ENCODE results near the gene PCBP3. TPM values are rescaled to one million over a fixed set of nuclear protein-coding genes. Genes with fewer than 3 reads are reported as not detected.

Gene PCBP3
- total and polyA plus RNA-seq, 10 of the 15 experiments (the other 5 are each of a cell fraction or from before 2014, with no cell fraction given): 0.09 to 1.3 (median 0.46) TPM; not detected in 3

DNA sequence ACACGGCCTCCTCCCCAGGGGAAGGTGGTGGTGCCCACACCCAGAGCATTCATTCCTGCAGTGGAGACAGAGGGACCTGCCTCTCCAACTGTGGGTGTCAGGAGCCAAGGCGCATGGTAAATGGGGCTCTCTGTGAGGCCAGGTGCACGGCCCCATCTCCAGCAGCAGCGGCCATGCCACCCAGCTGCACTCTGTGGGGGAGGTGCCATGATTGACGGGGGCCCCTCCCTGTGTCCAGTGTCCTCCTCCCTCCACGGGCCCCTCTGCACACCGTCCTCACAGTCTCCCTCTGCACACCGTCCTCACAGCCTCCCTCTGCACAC is 254.5 kb downstream of the PCBP3 start:
- no TSS peak for BruUV-seq (replicated peaks)
- FAIRE-seq (no peak), DNase-seq (ENCODE audit: low read depth, low spot score) (no peak), ATAC-seq (no peak)
- no peak overlapping the region for H2AFZ ChIP-seq (ENCODE audit: control insufficient read depth, low read depth, low read length)
- no peaks in the 10 kb centered on the region for H3K9me3 ChIP-seq (replicated peaks; ENCODE audit: control insufficient read depth, insufficient read depth, low read length)
- SMC1A ChIA-PET (ENCODE audit: uncharacterized antibody, unreplicated experiment): no interaction called here
- H3K79me2 ChIP-seq (ENCODE audit: control insufficient read depth, insufficient read depth, low read length): no peaks in the 10 kb centered on the region
- 35% methylated on average over 6 of the region's 8 CpGs for WGBS (ENCODE audit: insufficient coverage, insufficient replicate concordance, low lambda C conversion rate, missing lambda C conversion rate)
- H3K9ac ChIP-seq (ENCODE audit: control insufficient read depth, insufficient read depth, low read length): no peak overlapping the region
- CTCF ChIA-PET: no interaction called here
- no peak overlapping the region for H3K4me2 ChIP-seq (ENCODE audit: control insufficient read depth, insufficient read depth)
- no peak for TF ChIP-seq SIN3A (IDR thresholded peaks at IDR 0.05; ENCODE audit: low read depth, low read length)
- no peak for TF ChIP-seq HCFC1 (IDR thresholded peaks at IDR 0.05; ENCODE audit: low read length)
- no peak for TF ChIP-seq NFIC (IDR thresholded peaks at IDR 0.05; ENCODE audit: low read depth, low read length)
- TF ChIP-seq ZNF24 (IDR thresholded peaks at IDR 0.05): no peak
- TF ChIP-seq, protein P1, sequence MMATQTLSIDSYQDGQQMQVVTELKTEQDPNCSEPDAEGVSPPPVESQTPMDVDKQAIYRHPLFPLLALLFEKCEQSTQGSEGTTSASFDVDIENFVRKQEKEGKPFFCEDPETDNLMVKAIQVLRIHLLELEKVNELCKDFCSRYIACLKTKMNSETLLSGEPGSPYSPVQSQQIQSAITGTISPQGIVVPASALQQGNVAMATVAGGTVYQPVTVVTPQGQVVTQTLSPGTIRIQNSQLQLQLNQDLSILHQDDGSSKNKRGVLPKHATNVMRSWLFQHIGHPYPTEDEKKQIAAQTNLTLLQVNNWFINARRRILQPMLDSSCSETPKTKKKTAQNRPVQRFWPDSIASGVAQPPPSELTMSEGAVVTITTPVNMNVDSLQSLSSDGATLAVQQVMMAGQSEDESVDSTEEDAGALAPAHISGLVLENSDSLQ (IDR thresholded peaks at IDR 0.05): no peak
- no peak for TF ChIP-seq NR2F1 (conservative IDR thresholded peaks at IDR 0.05)
- no peaks in the 10 kb centered on the region for H4K20me1 ChIP-seq (ENCODE audit: control insufficient read depth, insufficient read depth)
- no peaks in the 10 kb centered on the region for H3K36me3 ChIP-seq (ENCODE audit: control insufficient read depth in 2 of 2, insufficient read depth in 2 of 2, low read length in 1 of 2)
- in situ Hi-C loops (cut with MboI) (no loop called here), intact Hi-C loops (cut with micrococcal nuclease; ENCODE audit: unreplicated experiment) (no loop called here)
- no peaks in the 10 kb centered on the region for H3K27me3 ChIP-seq (replicated peaks in 1 of 2; ENCODE audit: control insufficient read depth in 2 of 2, insufficient read depth in 2 of 2, low read length in 1 of 2)
- RAD21 ChIA-PET (ENCODE audit: unreplicated experiment): no interaction called here
- no peak overlapping the region for H3K4me3 ChIP-seq
- no peaks in the 10 kb centered on the region for H3K4me1 ChIP-seq (ENCODE audit: control insufficient read depth, insufficient read depth, low read length)
- no peak overlapping the region for H3K27ac ChIP-seq (ENCODE audit: control insufficient read depth, insufficient read depth)
- POLR2A ChIA-PET: no interaction called here

DNA sequence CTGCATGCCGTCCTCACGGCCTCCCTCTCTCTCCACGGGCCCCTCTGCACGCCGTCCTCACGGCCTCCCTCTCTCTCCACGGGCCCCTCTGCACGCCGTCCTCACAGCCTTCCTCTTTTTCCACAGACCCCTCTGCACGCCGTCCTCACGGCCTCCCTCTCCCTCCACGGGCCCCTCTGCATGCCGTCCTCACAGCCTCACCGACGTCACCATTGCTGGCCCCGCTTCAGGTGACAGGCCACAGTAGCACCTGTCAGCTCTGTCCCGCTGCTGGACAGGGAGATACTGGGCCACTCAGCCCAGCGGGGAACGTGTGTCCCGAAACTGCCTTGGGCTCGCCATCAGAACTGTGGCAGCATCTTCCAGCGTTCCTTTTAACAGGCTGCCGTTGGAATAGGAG is 255.3 kb downstream of the PCBP3 start:
- ChIA-PET RAD21 (ENCODE audit: unreplicated experiment) (no interaction called here), SMC1A (ENCODE audit: uncharacterized antibody, unreplicated experiment) (no interaction called here), POLR2A (no interaction called here), CTCF (no interaction called here)
- Histone ChIP-seq H3K4me3 (no peak overlapping the region), H3K36me3 (ENCODE audit: control insufficient read depth in 2 of 2, insufficient read depth in 2 of 2, low read length in 1 of 2) (no peaks in the 10 kb centered on the region), H3K27me3 (replicated peaks in 1 of 2; ENCODE audit: control insufficient read depth in 2 of 2, insufficient read depth in 2 of 2, low read length in 1 of 2) (no peaks in the 10 kb centered on the region), H3K9me3 (replicated peaks; ENCODE audit: control insufficient read depth, insufficient read depth, low read length) (no peaks in the 10 kb centered on the region), H3K27ac (ENCODE audit: control insufficient read depth, insufficient read depth) (no peak overlapping the region), H3K79me2 (ENCODE audit: control insufficient read depth, insufficient read depth, low read length) (no peaks in the 10 kb centered on the region), H3K9ac (ENCODE audit: control insufficient read depth, insufficient read depth, low read length) (no peak overlapping the region), H3K4me2 (ENCODE audit: control insufficient read depth, insufficient read depth) (no peak overlapping the region), H4K20me1 (ENCODE audit: control insufficient read depth, insufficient read depth) (no peaks in the 10 kb centered on the region), H2AFZ (ENCODE audit: control insufficient read depth, low read depth, low read length) (no peak overlapping the region), H3K4me1 (ENCODE audit: control insufficient read depth, insufficient read depth, low read length) (no peaks in the 10 kb centered on the region)
- BruUV-seq (replicated peaks): no TSS peak
- WGBS (ENCODE audit: insufficient coverage, insufficient replicate concordance, low lambda C conversion rate, missing lambda C conversion rate): 62% methylated on average over 23 of the region's 24 CpGs
- intact Hi-C loops (cut with micrococcal nuclease; ENCODE audit: unreplicated experiment) (no loop called here), in situ Hi-C loops (cut with MboI) (no loop called here)
- no peak for DNase-seq (ENCODE audit: low read depth, low spot score)
- ATAC-seq: no peak
- FAIRE-seq: no peak
- TF ChIP-seq NRF1 (conservative IDR thresholded peaks at IDR 0.05; ENCODE audit: low read depth, low read length) (no peak), CHD2 (IDR thresholded peaks at IDR 0.05; ENCODE audit: borderline replicate concordance, low read depth, low read length) (no peak), CREB1 (IDR thresholded peaks at IDR 0.05; ENCODE audit: low read depth) (no peak), FOXM1 (IDR thresholded peaks at IDR 0.05; ENCODE audit: low read depth, low read length) (no peak)
- TF ChIP-seq, protein P2, sequence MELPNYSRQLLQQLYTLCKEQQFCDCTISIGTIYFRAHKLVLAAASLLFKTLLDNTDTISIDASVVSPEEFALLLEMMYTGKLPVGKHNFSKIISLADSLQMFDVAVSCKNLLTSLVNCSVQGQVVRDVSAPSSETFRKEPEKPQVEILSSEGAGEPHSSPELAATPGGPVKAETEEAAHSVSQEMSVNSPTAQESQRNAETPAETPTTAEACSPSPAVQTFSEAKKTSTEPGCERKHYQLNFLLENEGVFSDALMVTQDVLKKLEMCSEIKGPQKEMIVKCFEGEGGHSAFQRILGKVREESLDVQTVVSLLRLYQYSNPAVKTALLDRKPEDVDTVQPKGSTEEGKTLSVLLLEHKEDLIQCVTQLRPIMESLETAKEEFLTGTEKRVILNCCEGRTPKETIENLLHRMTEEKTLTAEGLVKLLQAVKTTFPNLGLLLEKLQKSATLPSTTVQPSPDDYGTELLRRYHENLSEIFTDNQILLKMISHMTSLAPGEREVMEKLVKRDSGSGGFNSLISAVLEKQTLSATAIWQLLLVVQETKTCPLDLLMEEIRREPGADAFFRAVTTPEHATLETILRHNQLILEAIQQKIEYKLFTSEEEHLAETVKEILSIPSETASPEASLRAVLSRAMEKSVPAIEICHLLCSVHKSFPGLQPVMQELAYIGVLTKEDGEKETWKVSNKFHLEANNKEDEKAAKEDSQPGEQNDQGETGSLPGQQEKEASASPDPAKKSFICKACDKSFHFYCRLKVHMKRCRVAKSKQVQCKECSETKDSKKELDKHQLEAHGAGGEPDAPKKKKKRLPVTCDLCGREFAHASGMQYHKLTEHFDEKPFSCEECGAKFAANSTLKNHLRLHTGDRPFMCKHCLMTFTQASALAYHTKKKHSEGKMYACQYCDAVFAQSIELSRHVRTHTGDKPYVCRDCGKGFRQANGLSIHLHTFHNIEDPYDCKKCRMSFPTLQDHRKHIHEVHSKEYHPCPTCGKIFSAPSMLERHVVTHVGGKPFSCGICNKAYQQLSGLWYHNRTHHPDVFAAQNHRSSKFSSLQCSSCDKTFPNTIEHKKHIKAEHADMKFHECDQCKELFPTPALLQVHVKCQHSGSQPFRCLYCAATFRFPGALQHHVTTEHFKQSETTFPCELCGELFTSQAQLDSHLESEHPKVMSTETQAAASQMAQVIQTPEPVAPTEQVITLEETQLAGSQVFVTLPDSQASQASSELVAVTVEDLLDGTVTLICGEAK (IDR thresholded peaks at IDR 0.05; ENCODE audit: borderline replicate concordance): no peak
- TF ChIP-seq, protein P3, sequence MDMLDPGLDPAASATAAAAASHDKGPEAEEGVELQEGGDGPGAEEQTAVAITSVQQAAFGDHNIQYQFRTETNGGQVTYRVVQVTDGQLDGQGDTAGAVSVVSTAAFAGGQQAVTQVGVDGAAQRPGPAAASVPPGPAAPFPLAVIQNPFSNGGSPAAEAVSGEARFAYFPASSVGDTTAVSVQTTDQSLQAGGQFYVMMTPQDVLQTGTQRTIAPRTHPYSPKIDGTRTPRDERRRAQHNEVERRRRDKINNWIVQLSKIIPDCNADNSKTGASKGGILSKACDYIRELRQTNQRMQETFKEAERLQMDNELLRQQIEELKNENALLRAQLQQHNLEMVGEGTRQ (IDR thresholded peaks at IDR 0.05; ENCODE audit: borderline replicate concordance, low read depth, low read length): no peak
- TF ChIP-seq, protein P4, sequence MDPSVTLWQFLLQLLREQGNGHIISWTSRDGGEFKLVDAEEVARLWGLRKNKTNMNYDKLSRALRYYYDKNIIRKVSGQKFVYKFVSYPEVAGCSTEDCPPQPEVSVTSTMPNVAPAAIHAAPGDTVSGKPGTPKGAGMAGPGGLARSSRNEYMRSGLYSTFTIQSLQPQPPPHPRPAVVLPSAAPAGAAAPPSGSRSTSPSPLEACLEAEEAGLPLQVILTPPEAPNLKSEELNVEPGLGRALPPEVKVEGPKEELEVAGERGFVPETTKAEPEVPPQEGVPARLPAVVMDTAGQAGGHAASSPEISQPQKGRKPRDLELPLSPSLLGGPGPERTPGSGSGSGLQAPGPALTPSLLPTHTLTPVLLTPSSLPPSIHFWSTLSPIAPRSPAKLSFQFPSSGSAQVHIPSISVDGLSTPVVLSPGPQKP (IDR thresholded peaks at IDR 0.05; ENCODE audit: low read depth, low read length): no peak

Measured in GM12878 (cell line).